ENCODE results near the gene KAT6B.

Gene KAT6B

GRCh38 chr10:75014516-75015230, 188.3 kb downstream of the KAT6B start:
- no peak for DNase-seq (ENCODE audit: low read depth, low spot score)

GRCh38 chr10:75015442-75015841, 189.0 kb downstream of the KAT6B start:
- no peak for DNase-seq (ENCODE audit: low read depth, low spot score)

GRCh38 chr10:75016325-75016724, 189.9 kb downstream of the KAT6B start:
- no peak for DNase-seq (ENCODE audit: low read depth, low spot score)

GRCh38 chr10:75018251-75018650, 191.9 kb downstream of the KAT6B start:
- no peak for DNase-seq (ENCODE audit: low read depth, low spot score)

GRCh38 chr10:75018686-75019307, 192.4 kb downstream of the KAT6B start:
- no peak for DNase-seq (ENCODE audit: low read depth, low spot score)

GRCh38 chr10:75019370-75019769, 193.0 kb downstream of the KAT6B start:
- DNase-seq (ENCODE audit: low read depth, low spot score), result no peak

- DNase-seq (ENCODE audit: low read depth, low spot score), result no peak
Measured at GRCh38 chr10:75020168-75020567, 193.8 kb downstream of the KAT6B start.

- DNase-seq (ENCODE audit: low read depth, low spot score), result no peak
Measured at GRCh38 chr10:75021379-75022249, 195.2 kb downstream of the KAT6B start.

GRCh38 chr10:75023074-75023473, 196.7 kb downstream of the KAT6B start:
- DNase-seq (ENCODE audit: low read depth, low spot score), result no peak

GRCh38 chr10:75024971-75025523, 198.6 kb downstream of the KAT6B start:
- DNase-seq (ENCODE audit: low read depth, low spot score), result no peak

GRCh38 chr10:75028049-75028448, 201.6 kb downstream of the KAT6B start:
- no peak for DNase-seq (ENCODE audit: low read depth, low spot score)

GRCh38 chr10:75028748-75029147, 202.3 kb downstream of the KAT6B start:
- DNase-seq (ENCODE audit: low read depth, low spot score), result no peak

GRCh38 chr10:75029420-75029819, 203.0 kb downstream of the KAT6B start:
- no peak for DNase-seq (ENCODE audit: low read depth, low spot score)

- DNase-seq (ENCODE audit: low read depth, low spot score), result no peak
Measured at GRCh38 chr10:75029857-75030256, 203.5 kb downstream of the KAT6B start.

- DNase-seq (ENCODE audit: low read depth, low spot score), result no peak
Measured at GRCh38 chr10:75030371-75030770, 204.0 kb downstream of the KAT6B start.

- DNase-seq (ENCODE audit: low read depth, low spot score), result no peak
Measured at GRCh38 chr10:75032119-75032518, 205.7 kb downstream of the KAT6B start.

GRCh38 chr10:75032813-75033212, 206.4 kb downstream of the KAT6B start:
- DNase-seq (ENCODE audit: low read depth, low spot score), result no peak

- no peak for DNase-seq (ENCODE audit: low read depth, low spot score)
Measured at GRCh38 chr10:75033399-75034130, 207.2 kb downstream of the KAT6B start.

- DNase-seq (ENCODE audit: low read depth, low spot score), result no peak
Measured at GRCh38 chr10:75034131-75034512, 207.7 kb downstream of the KAT6B start.

GRCh38 chr10:75034714-75035258, 208.4 kb downstream of the KAT6B start:
- DNase-seq (ENCODE audit: low read depth, low spot score), result no peak

All from ELF-1 (cell line).